ENCODE data around the gene TTLL3.

DNA sequence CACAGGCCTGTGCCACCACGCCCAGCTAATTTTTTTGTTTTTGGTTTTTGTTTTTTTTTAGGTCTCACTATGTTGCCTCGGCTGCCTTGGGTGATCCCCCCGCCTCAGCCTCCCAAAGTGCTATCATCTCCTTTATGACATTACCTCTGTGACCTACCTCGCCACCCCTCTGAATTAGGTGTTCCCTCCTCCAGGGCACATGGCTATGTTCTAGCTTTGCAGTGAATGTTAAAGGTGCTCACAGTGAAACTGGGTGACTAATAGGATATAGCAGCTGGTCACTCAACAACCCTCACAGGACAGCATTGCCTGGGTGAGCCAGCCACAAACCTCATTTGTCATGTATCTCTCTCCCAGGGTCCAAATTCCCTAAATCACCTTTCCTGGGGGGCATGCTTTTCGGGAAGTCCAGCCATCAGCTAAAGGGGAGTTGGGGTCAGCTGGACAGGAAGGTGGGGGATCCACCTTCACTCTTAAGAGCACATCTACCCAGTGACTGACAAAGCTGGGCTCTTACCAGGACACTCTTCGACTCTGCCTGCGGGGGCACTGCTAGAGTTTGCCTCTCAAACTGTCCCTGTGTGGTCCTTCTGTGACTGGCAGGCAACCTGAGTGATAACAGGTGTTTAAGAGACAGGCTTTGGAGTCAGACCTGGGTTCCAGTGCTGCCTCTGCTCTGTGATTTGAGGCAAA, 1.6 kb upstream of the TTLL3 start:
- TF ChIP-seq, protein P1, sequence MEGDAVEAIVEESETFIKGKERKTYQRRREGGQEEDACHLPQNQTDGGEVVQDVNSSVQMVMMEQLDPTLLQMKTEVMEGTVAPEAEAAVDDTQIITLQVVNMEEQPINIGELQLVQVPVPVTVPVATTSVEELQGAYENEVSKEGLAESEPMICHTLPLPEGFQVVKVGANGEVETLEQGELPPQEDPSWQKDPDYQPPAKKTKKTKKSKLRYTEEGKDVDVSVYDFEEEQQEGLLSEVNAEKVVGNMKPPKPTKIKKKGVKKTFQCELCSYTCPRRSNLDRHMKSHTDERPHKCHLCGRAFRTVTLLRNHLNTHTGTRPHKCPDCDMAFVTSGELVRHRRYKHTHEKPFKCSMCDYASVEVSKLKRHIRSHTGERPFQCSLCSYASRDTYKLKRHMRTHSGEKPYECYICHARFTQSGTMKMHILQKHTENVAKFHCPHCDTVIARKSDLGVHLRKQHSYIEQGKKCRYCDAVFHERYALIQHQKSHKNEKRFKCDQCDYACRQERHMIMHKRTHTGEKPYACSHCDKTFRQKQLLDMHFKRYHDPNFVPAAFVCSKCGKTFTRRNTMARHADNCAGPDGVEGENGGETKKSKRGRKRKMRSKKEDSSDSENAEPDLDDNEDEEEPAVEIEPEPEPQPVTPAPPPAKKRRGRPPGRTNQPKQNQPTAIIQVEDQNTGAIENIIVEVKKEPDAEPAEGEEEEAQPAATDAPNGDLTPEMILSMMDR (IDR thresholded peaks at IDR 0.05) = peak in 1 of 7 experiments; percentile 11
- TF ChIP-seq POLR2A (IDR thresholded peaks at IDR 0.05) = no peak

Measured in body of pancreas (tissue), 4 donors.